Measurements from ENCODE around the gene PRDM1. TPM values are rescaled to one million over a fixed set of nuclear protein-coding genes. Genes with fewer than 3 reads are reported as not detected.

PRDM1 gene
- 3.9 to 4.7 TPM (median 4.4 TPM) in 5 replicates for total RNA-seq (2022; extraction: Qiagen RNA extraction; ENCODE audit: low read depth)

GRCh38 chr6:106085984-106086813 is at the start of gene PRDM1:
Gene PRDM1 (plus strand): TSS chr6:106086336. CDS start chr6:106086554, 218 bp downstream.

Other genes with a start within 250 kb of the PRDM1 start
- 20.2 to 27.0 TPM (median 23.0 TPM) in 5 replicates for gene ATG5, start 239.4 kb downstream of the PRDM1 start, total RNA-seq (2022; extraction: Qiagen RNA extraction; ENCODE audit: low read depth)